GM10266 (cell line): ENCODE results near the gene TMEM106C.

ENCODE experiments used
- DNase-seq: peaks from one replicate; pipeline ENCODE4 v3.0.0; 2012; ENCODE audit errors: extremely low spot score
- CTCF ChIP-seq: IDR thresholded peaks from 2 replicates; pipeline ENCODE4 v1.5.1; 2012; ENCODE audit warnings: mild to moderate bottlenecking, low read depth; ENCODE audit not compliant: control insufficient read depth, insufficient read depth; ENCODE audit errors: missing control alignments

TMEM106C gene

GRCh38 chr12:47964106-47964728 is 821 bp downstream of the TMEM106C start:
- TF ChIP-seq CTCF: no peak
- no peak for DNase-seq

GRCh38 chr12:47965581-47965980 is 2.2 kb downstream of the TMEM106C start:
- no peak for TF ChIP-seq CTCF
- no peak for DNase-seq

- no peak for TF ChIP-seq CTCF
- no peak for DNase-seq
Observed at GRCh38 chr12:47967461-47968321, 4.3 kb downstream of the TMEM106C start.

GRCh38 chr12:47969845-47970244 is 6.4 kb downstream of the TMEM106C start:
- TF ChIP-seq CTCF: no peak
- DNase-seq: no peak

GRCh38 chr12:47970843-47971242 is 7.4 kb downstream of the TMEM106C start:
- TF ChIP-seq CTCF: no peak
- no peak for DNase-seq

GRCh38 chr12:47972895-47973294 is 9.5 kb downstream of the TMEM106C start:
- no peak for DNase-seq
- no peak for TF ChIP-seq CTCF

- no peak for TF ChIP-seq CTCF
Observed at GRCh38 chr12:47973870-47974269, 10.5 kb downstream of the TMEM106C start.

More at GRCh38 chr12:47973870-47974269, 10.5 kb downstream of the TMEM106C start:
- DNase-seq: no peak
